ENCODE data around the gene KCND2. TPM values are rescaled to one million over a fixed set of nuclear protein-coding genes. Genes with fewer than 3 reads are reported as not detected.

KCND2 gene
- polyA plus RNA-seq, 3 donors = not detected

- Histone ChIP-seq H3K36me3 (replicated peaks in 1 of 2; ENCODE audit: control insufficient read depth in 1 of 2, insufficient read depth in 2 of 2, low read length in 2 of 2) (no peaks in the 10 kb centered on the region), H3K9me3 (replicated peaks in 1 of 2; ENCODE audit: control insufficient read depth in 1 of 2, insufficient read depth in 1 of 2, low read length in 2 of 2) (no peaks in the 10 kb centered on the region), H3K27ac (ENCODE audit: low read depth in 1 of 2, low read length in 2 of 2) (no peak overlapping the region), H3K9ac (ENCODE audit: insufficient read depth, low read length, poor library complexity, severe bottlenecking) (no peak overlapping the region), H4K20me1 (ENCODE audit: insufficient read depth, low read length) (no peaks in the 10 kb centered on the region), H3K27me3 (ENCODE audit: control insufficient read depth in 2 of 2, insufficient read depth in 2 of 2, low read length in 2 of 2) (peaks cover 0 to 6% of the 10 kb centered on the region in 2 donors), H3K4me2 (replicated peaks; ENCODE audit: extremely low read depth, low read length, poor library complexity, severe bottlenecking) (no peak overlapping the region), H2AFZ (ENCODE audit: insufficient read depth, low read depth, low read length, poor library complexity, severe bottlenecking) (no peak overlapping the region), H3K79me2 (ENCODE audit: insufficient read depth, low read length) (no peaks in the 10 kb centered on the region), H3K4me1 (ENCODE audit: control insufficient read depth in 1 of 2, insufficient read depth in 2 of 2, low read length in 2 of 2) (no peaks in the 10 kb centered on the region), H3K4me3 (replicated peaks in 1 of 3; ENCODE audit: low read depth in 2 of 3, low read length in 3 of 3) (no peak overlapping the region)
- Mint-ChIP-seq H3K27ac (no peak overlapping the region), H3K9me3 (no peaks in the 10 kb centered on the region), H3K27me3 (ENCODE audit: low read depth in 3 of 3) (peaks cover 5 to 12% (median 5%) of the 10 kb centered on the region in 3 donors), H3K36me3 (no peaks in the 10 kb centered on the region), H3K4me1 (no peaks in the 10 kb centered on the region), H3K4me3 (no peak overlapping the region)
- WGBS (ENCODE audit: insufficient coverage) = 100% methylated on average over 2 of the region's 2 CpGs
- intact Hi-C loops (cut with micrococcal nuclease) = no loop called here
- TF ChIP-seq CTCF (IDR thresholded peaks at IDR 0.05) = no peak
- DNase-seq = no peak
Measured at GRCh38 chr7:120718361-120718760, 445.4 kb downstream of the KCND2 start.

- Mint-ChIP-seq H3K4me1 (no peaks in the 10 kb centered on the region), H3K36me3 (no peaks in the 10 kb centered on the region), H3K27me3 (ENCODE audit: low read depth in 3 of 3) (peaks cover 2 to 14% (median 5%) of the 10 kb centered on the region in 3 donors), H3K9me3 (no peaks in the 10 kb centered on the region), H3K4me3 (no peak overlapping the region), H3K27ac (no peak overlapping the region)
- no peak for DNase-seq
- Histone ChIP-seq H3K36me3 (replicated peaks in 1 of 2; ENCODE audit: control insufficient read depth in 1 of 2, insufficient read depth in 2 of 2, low read length in 2 of 2) (no peaks in the 10 kb centered on the region), H3K27ac (ENCODE audit: low read depth in 1 of 2, low read length in 2 of 2) (no peak overlapping the region), H2AFZ (ENCODE audit: insufficient read depth, low read depth, low read length, poor library complexity, severe bottlenecking) (no peak overlapping the region), H3K4me2 (replicated peaks; ENCODE audit: extremely low read depth, low read length, poor library complexity, severe bottlenecking) (no peak overlapping the region), H3K9me3 (replicated peaks in 1 of 2; ENCODE audit: control insufficient read depth in 1 of 2, insufficient read depth in 1 of 2, low read length in 2 of 2) (no peaks in the 10 kb centered on the region), H3K4me1 (ENCODE audit: control insufficient read depth in 1 of 2, insufficient read depth in 2 of 2, low read length in 2 of 2) (no peaks in the 10 kb centered on the region), H3K9ac (ENCODE audit: insufficient read depth, low read length, poor library complexity, severe bottlenecking) (no peak overlapping the region), H3K79me2 (ENCODE audit: insufficient read depth, low read length) (no peaks in the 10 kb centered on the region), H3K4me3 (replicated peaks in 1 of 3; ENCODE audit: low read depth in 2 of 3, low read length in 3 of 3) (no peak overlapping the region), H4K20me1 (ENCODE audit: insufficient read depth, low read length) (no peaks in the 10 kb centered on the region), H3K27me3 (ENCODE audit: control insufficient read depth in 2 of 2, insufficient read depth in 2 of 2, low read length in 2 of 2) (peaks cover 0 to 6% of the 10 kb centered on the region in 2 donors)
- intact Hi-C loops (cut with micrococcal nuclease) = no loop called here
- 60% methylated on average over 1 of the region's 2 CpGs for WGBS (ENCODE audit: insufficient coverage)
- TF ChIP-seq CTCF (IDR thresholded peaks at IDR 0.05) = no peak
Measured at GRCh38 chr7:120720317-120720716, 447.3 kb downstream of the KCND2 start.

All from CD14-positive monocyte (primary cell).